H1 (cell line): Measurements from ENCODE around the gene RAB3A. TPM values are rescaled to one million over a fixed set of nuclear protein-coding genes. Genes with fewer than 3 reads are reported as not detected.

Source experiments
- CTCF ChIA-PET: fragments of 300-600 bp; sonication (Branson Sonifier 250); formaldehyde crosslinking; loops from one replicate; lab custom pipeline; 2021; ENCODE audit not compliant: partially characterized antibody; lab: Charles Lee
- POLR2A ChIA-PET: fragments of 300-600 bp; sonication (Branson Sonifier 250); formaldehyde crosslinking; loops from one replicate; lab custom pipeline; 2021; ENCODE audit warnings: inconsistent platforms; ENCODE audit not compliant: partially characterized antibody; lab: Charles Lee
- DNase-seq, 2 experiments: peaks; one replicate each; pipeline versions ENCODE4 v3.0.0 to v3.0.0-alpha.2; 2010 to 2022; ENCODE audit warnings: low spot score in 2 of 2, low read depth in 1 of 2, mixed read lengths in 1 of 2
- FAIRE-seq: peaks from 2 replicates; lab custom pipeline; 2011; peaks lifted over from hg19 to GRCh38; lab: Jason Lieb, UNC
- H2AFZ ChIP-seq: 2 replicates; pipeline ENCODE4 v1.8.1; 2012; ENCODE audit warnings: low read length, inconsistent platforms
- H2AK5ac ChIP-seq: 2 replicates; pipeline ENCODE4 v1.6.1; 2013; ENCODE audit warnings: low read depth, low read length
- H2BK120ac ChIP-seq: replicated peaks from 2 replicates; pipeline ENCODE3; 2013; ENCODE audit warnings: low read depth, low read length, inconsistent platforms
- H2BK12ac ChIP-seq: 2 replicates; pipeline ENCODE4 v1.6.1; 2013; ENCODE audit warnings: low read depth, low read length
- H2BK15ac ChIP-seq: 2 replicates; pipeline ENCODE4 v1.6.1; 2013; ENCODE audit warnings: low read length
- H2BK20ac ChIP-seq: 2 replicates; pipeline ENCODE4 v1.6.1; 2013; ENCODE audit warnings: low read length
- H2BK5ac ChIP-seq: 2 replicates; pipeline ENCODE4 v1.6.1; 2013; ENCODE audit warnings: low read depth, low read length
- H3K14ac ChIP-seq: 2 replicates; pipeline ENCODE4 v1.6.1; 2013; ENCODE audit warnings: inconsistent platforms; ENCODE audit not compliant: insufficient read length
- H3K18ac ChIP-seq: 2 replicates; pipeline ENCODE4 v1.6.1; 2013; ENCODE audit warnings: low read length; ENCODE audit errors: extremely low read depth
- H3K23ac ChIP-seq: 2 replicates; pipeline ENCODE4 v1.6.1; 2013; ENCODE audit warnings: inconsistent platforms; ENCODE audit not compliant: insufficient read length
- H3K23me2 ChIP-seq: 2 replicates; pipeline ENCODE4 v1.6.1; 2013; ENCODE audit warnings: low read depth, low read length
- H3K27ac ChIP-seq: 2 replicates; pipeline ENCODE4 v1.6.1; 2011; ENCODE audit warnings: low read depth, low read length, inconsistent platforms
- H3K27me3 ChIP-seq, 4 experiments: replicated peaks in 1 of 4; 1 replicate in 1 of 4; 2 replicates in 3 of 4; pipeline versions ENCODE4 v1.6.1 to v1.8.1; 2011 to 2013; ENCODE audit warnings: low read length in 3 of 4, mild to moderate bottlenecking in 3 of 4, inconsistent platforms in 2 of 4, mixed read lengths in 2 of 4, moderate library complexity in 1 of 4; ENCODE audit not compliant: control insufficient read depth in 3 of 4, insufficient read depth in 3 of 4; ENCODE audit errors: extremely low read depth in 1 of 4
- H3K36me3 ChIP-seq, 4 experiments: 2 replicates each; pipeline versions ENCODE4 v1.6.1 to v1.8.1; 2011 to 2013; ENCODE audit warnings: mild to moderate bottlenecking in 4 of 4, low read length in 3 of 4, moderate library complexity in 2 of 4, control low read depth in 1 of 4, inconsistent platforms in 1 of 4; ENCODE audit not compliant: insufficient read depth in 4 of 4, control insufficient read depth in 2 of 4
- H3K4ac ChIP-seq: replicated peaks from 2 replicates; pipeline ENCODE3; 2013; ENCODE audit warnings: low read length, low read depth, mixed read lengths, inconsistent platforms; ENCODE audit not compliant: insufficient read length
- H3K4me1 ChIP-seq, 4 experiments: replicated peaks in 1 of 4; 1 replicate in 1 of 4; 2 replicates in 3 of 4; pipeline versions ENCODE4 v1.6.1 to v1.8.1; 2011 to 2013; ENCODE audit warnings: low read length in 3 of 4, inconsistent platforms in 2 of 4, mixed read lengths in 1 of 4; ENCODE audit not compliant: insufficient read depth in 4 of 4, control insufficient read depth in 3 of 4
- H3K4me2 ChIP-seq, 2 experiments: 2 replicates each; pipeline versions ENCODE4 v1.6.1 to v1.8.1; 2011 to 2013; ENCODE audit warnings: low read depth in 2 of 2, low read length in 2 of 2, control low read depth in 1 of 2, inconsistent platforms in 1 of 2, mild to moderate bottlenecking in 1 of 2; ENCODE audit not compliant: insufficient read depth in 1 of 2
- H3K4me3 ChIP-seq, 4 experiments: fragments of 200-600, 300-600 bp in 1 of 4; sonication (generic), shearing (Covaris generic), sonication (Bioruptor Twin) in 1 of 4; 2 replicates each; pipeline versions ENCODE4 v1.5.1 to v1.8.1; 2011 to 2016; ENCODE audit warnings: low read length in 4 of 4, low read depth in 3 of 4, control low read depth in 2 of 4, inconsistent platforms in 2 of 4, mild to moderate bottlenecking in 2 of 4, mixed read lengths in 1 of 4, moderate library complexity in 1 of 4; ENCODE audit not compliant: insufficient read depth in 2 of 4; ENCODE audit errors: extremely low read depth in 1 of 4
- H3K56ac ChIP-seq: replicated peaks from 2 replicates; pipeline ENCODE3; 2013; ENCODE audit warnings: low read depth, mild to moderate bottlenecking, mixed read lengths, low read length, inconsistent platforms; ENCODE audit not compliant: insufficient read length
- H3K79me1 ChIP-seq: 2 replicates; pipeline ENCODE4 v1.6.1; 2013; ENCODE audit warnings: low read depth, low read length, control low read depth
- H3K79me2 ChIP-seq, 2 experiments: 2 replicates each; pipeline versions ENCODE4 v1.6.1 to v1.8.1; 2012 to 2013; ENCODE audit warnings: low read length in 2 of 2, mild to moderate bottlenecking in 2 of 2, inconsistent platforms in 1 of 2; ENCODE audit not compliant: insufficient read depth in 2 of 2, control insufficient read depth in 1 of 2
- H3K9ac ChIP-seq, 4 experiments: replicated peaks in 1 of 4; 1 replicate in 1 of 4; 2 replicates in 3 of 4; pipeline versions ENCODE4 v1.6.1 to v1.8.1; 2011 to 2013; ENCODE audit warnings: low read depth in 3 of 4, low read length in 3 of 4, control low read depth in 2 of 4, mild to moderate bottlenecking in 2 of 4, moderate library complexity in 2 of 4, inconsistent platforms in 1 of 4; ENCODE audit errors: extremely low read depth in 1 of 4
- H3K9me3 ChIP-seq, 2 experiments: 2 replicates each; pipeline versions ENCODE4 v1.6.1 to v1.8.1; 2012 to 2013; ENCODE audit warnings: mild to moderate bottlenecking in 2 of 2, moderate library complexity in 2 of 2, control low read depth in 1 of 2, inconsistent platforms in 1 of 2, low read depth in 1 of 2, low read length in 1 of 2, mixed read lengths in 1 of 2; ENCODE audit not compliant: insufficient read depth in 2 of 2
- H4K20me1 ChIP-seq, 2 experiments: replicated peaks in 1 of 2; 2 replicates each; pipeline versions ENCODE3 to v1.8.1; 2011 to 2013; ENCODE audit warnings: inconsistent platforms in 2 of 2, low read length in 2 of 2, mild to moderate bottlenecking in 1 of 2; ENCODE audit not compliant: insufficient read depth in 2 of 2, control insufficient read depth in 1 of 2
- H4K5ac ChIP-seq: 2 replicates; pipeline ENCODE4 v1.6.1; 2013; ENCODE audit warnings: low read length, low read depth, mixed read lengths, inconsistent platforms; ENCODE audit not compliant: insufficient read length
- H4K8ac ChIP-seq: 2 replicates; pipeline ENCODE4 v1.8.0; 2013; ENCODE audit warnings: mild to moderate bottlenecking, moderate library complexity, low read length, inconsistent platforms; ENCODE audit not compliant: insufficient read depth; ENCODE audit errors: extremely low read depth
- H4K91ac ChIP-seq: replicated peaks from 2 replicates; pipeline ENCODE3; 2013; ENCODE audit warnings: low read length, mixed read lengths, inconsistent platforms; ENCODE audit not compliant: insufficient read length
- KDM1A ChIP-seq: fragments of 200-600, 300-600 bp; sonication (generic); IDR thresholded peaks from 2 replicates; pipeline ENCODE4 v1.7.1; 2016; ENCODE audit warnings: mild to moderate bottlenecking, low read length, borderline replicate concordance
- WGBS, 2 experiments: shearing (Covaris generic) in 1 of 2; methylation state at CpG; one replicate each; pipeline versions ENCODE4 v1.1.6 to v1.1.7; 2013 to 2015; ENCODE audit warnings: low lambda C conversion rate in 2 of 2, mixed read lengths in 2 of 2, inconsistent platforms in 1 of 2, low coverage in 1 of 2, missing lambda C conversion rate in 1 of 2; ENCODE audit not compliant: insufficient replicate concordance in 2 of 2, insufficient coverage in 1 of 2, insufficient read length in 1 of 2; ENCODE audit errors: extremely low coverage in 1 of 2, missing lambda C conversion rate in 1 of 2; 5-methylcytosine and 5-hydroxymethylcytosine counted together
- polyA plus RNA-seq, 7 experiments: library from polyadenylated mRNA; depleted of rRNA in 3 of 7; stranded (reverse) in 5 of 7; unstranded in 2 of 7; fragments of >200 nt in 5 of 7; fragments of 200-250 nt in 2 of 7; gene quantifications; 1 replicate in 5 of 7; 2 replicates in 1 of 7; 4 replicates in 1 of 7; pipeline versions ENCODE4 v1.2.1 to v1.2.3, GENCODE V29; 2011 to 2013; ENCODE audit warnings: missing spikeins in 2 of 7, mixed read lengths in 2 of 7
- total RNA-seq: library from RNA; stranded (reverse); fragmentation: NEBNext Ultra II Directional; extraction: Animal tissue kit (Norgen Biotek cat#: 25700); gene quantifications from 2 replicates; pipeline ENCODE4 v1.2.1, GENCODE V29; 2021
- TF ChIP-seq, protein P1 (sequence below): IDR thresholded peaks from 2 replicates; pipeline ENCODE4 v1.6.1; 2011; ENCODE audit warnings: low read depth, mild to moderate bottlenecking, low read length; ENCODE audit not compliant: insufficient read depth

Gene RAB3A
- total and polyA plus RNA-seq, 2 of the 8 experiments (the other 6 are each of a cell fraction or from before 2014, with no cell fraction given): 13.6 to 14.2 TPM

DNA sequence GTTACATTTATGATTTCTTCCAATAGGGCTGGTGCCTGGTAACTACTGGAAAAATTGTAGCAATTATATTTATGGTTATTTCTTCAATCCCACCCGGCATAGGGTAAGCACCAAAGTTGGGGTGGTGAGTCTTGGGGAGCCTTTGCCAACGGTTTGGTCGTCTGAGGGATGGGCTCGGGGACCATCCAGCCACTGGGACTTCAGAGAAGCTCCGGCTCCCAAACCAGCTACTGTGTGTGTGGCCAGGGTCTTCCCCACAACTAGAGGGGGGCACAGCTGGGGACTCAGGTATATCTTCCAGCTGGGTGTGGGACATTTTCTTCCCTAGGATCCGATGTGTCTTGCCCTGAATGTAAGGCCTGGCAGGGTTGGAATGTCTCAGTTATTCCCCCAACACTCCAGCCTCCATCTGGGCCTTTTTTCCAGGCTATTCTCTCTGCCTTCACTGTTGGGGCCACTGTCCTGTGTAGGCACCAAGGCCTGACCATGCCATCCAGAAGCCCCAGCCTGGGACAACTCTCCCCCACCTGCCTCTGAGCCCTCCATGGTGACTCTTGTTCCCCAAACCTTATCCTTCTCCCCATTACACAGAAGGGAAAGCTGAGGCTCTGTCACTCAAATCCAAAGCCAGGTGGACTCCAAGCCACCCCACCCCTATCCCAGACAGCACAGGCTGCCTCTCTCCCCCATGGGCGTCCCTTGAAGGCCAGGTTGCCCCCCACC lies 31.4 kb downstream of the RAB3A start:
- Histone ChIP-seq H2BK120ac (no peak overlapping the region), H3K4me2 (no peak overlapping the region), H2BK15ac (no peak overlapping the region), H3K27me3 (peaks cover 0 to 17% (median 7%) of the 10 kb centered on the region in 4 experiments; a peak in 5 of 7 replicates), H4K91ac (no peak overlapping the region), H2BK20ac (no peak overlapping the region), H4K5ac (no peak overlapping the region), H2BK12ac (no peak overlapping the region), H3K14ac (no peak overlapping the region), H3K79me1 (no peaks in the 10 kb centered on the region), H3K4me3 (no peak overlapping the region), H3K23me2 (peaks cover 6% of the 10 kb centered on the region; the same call in 1 of the 2 replicates), H3K4me1 (peaks cover 0 to 5% (median 2%) of the 10 kb centered on the region in 4 experiments; a peak in 2 of 7 replicates), H3K9ac (no peak overlapping the region), H3K27ac (no peak overlapping the region), H2AFZ (no peak overlapping the region), H3K79me2 (no peaks in the 10 kb centered on the region), H4K8ac (no peak overlapping the region), H3K56ac (no peak overlapping the region), H2BK5ac (no peak overlapping the region), H3K23ac (no peak overlapping the region), H3K4ac (no peak overlapping the region), H3K36me3 (peaks cover 4 to 12% (median 7%) of the 10 kb centered on the region in 4 experiments; a peak in 6 of 8 replicates), H3K9me3 (no peaks in the 10 kb centered on the region), H4K20me1 (peaks cover 0 to 1% of the 10 kb centered on the region in 2 experiments), H3K18ac (no peak overlapping the region), H2AK5ac (0 out of 2 replicates have a peak overlapping the region, but pooled peaks have one; percentile 41)
- DNase-seq (no peak), FAIRE-seq (no peak)
- CTCF ChIA-PET: interaction anchor here (0.8 to 1.4 kb wide), 5 partner anchors 9 to 81 kb away, joined by 3 to 4 read pairs (median 3); no protein-coding TSS in a partner anchor
- POLR2A ChIA-PET: interaction anchor here (0.6 to 1.8 kb wide), 8 partner anchors 9 to 127 kb away, joined by 3 to 7 read pairs (median 4); partner anchors contain the start of gene JUND
- TF ChIP-seq, protein P1, sequence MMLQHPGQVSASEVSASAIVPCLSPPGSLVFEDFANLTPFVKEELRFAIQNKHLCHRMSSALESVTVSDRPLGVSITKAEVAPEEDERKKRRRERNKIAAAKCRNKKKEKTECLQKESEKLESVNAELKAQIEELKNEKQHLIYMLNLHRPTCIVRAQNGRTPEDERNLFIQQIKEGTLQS: no peak
- TF ChIP-seq KDM1A: peak; percentile 90
- 76% methylated on average over 7 of the region's 7 CpGs; no CpG with 5 or more reads in 1 of the 2 experiments for WGBS, 2 experiments
